Stimulated activated CD4-positive, alpha-beta T cell treated with anti-CD3 and anti-CD28 coated beads, Interleukin-15, amount 100 ng/mL, for 1 hour (primary cell): ENCODE measurements around the gene ARHGEF4.
A peak's percentile ranks its signal among the peaks of the same experiment; 100 is the strongest.

Source experiments
- DNase-seq, 2 donors: peaks; one replicate each; pipeline ENCODE4 v3.0.0-alpha.2; 2020; ENCODE audit warnings: low read depth in 1 of 2, low spot score in 1 of 2

Gene ARHGEF4, protein sequence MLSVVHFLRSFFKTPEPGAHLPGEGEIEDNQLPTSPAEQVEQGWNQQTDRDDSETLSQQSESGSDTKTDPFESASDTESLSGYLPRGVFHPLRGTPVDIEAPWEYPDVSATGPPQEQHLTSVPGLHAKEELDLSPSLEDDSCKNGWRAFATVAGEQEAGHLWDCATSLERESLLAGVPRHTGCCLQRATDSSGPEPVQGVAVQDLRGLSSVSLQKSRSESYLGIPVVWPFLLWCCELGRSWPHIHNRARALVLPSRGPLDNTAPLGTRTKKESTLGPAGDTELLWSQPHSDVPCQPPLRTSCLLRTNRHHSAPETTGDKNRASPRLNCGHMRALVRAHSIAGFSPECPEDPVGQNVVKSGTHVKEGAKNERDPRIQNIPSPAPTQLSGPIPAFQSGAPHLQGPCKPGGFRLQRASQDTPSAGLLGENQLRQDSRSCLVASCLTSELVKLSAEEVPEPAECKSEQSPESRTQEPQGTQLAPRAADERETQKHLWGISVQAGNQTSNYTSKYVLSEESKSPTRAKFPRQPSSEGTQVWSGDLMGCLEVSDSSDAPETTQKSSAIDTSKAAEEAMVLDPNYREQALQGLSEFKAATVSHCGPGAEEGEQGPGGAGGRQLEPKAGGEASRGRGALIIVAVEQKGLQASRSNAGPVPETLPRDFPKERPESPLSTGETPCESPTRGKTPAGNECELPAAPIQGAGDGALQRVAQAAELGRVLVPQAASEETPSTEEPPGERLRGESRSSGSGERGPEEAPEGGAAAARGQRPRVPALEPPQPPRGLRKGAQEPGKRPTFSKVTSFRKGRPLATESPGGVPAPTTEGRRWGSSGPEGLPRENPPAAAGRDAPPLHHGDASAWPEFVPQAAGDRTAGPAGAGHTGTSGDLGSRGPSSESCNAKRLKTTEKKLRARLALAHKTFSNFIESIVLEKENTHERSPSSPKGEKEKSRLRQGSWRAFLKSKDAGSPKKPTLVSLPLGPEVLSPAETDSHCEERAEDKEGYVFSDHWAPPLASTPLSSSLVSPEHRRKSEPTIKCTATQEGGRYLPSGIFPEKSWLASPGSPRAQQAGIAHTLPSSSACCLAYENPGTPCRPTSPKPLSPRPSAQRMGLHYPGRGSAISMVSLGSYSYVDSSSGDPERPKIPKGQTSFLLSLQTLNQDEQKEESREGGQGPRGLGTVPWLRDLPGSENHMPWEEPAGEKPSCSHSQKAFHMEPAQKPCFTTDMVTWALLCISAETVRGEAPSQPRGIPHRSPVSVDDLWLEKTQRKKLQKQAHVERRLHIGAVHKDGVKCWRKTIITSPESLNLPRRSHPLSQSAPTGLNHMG (N-terminal part only)

DNA sequence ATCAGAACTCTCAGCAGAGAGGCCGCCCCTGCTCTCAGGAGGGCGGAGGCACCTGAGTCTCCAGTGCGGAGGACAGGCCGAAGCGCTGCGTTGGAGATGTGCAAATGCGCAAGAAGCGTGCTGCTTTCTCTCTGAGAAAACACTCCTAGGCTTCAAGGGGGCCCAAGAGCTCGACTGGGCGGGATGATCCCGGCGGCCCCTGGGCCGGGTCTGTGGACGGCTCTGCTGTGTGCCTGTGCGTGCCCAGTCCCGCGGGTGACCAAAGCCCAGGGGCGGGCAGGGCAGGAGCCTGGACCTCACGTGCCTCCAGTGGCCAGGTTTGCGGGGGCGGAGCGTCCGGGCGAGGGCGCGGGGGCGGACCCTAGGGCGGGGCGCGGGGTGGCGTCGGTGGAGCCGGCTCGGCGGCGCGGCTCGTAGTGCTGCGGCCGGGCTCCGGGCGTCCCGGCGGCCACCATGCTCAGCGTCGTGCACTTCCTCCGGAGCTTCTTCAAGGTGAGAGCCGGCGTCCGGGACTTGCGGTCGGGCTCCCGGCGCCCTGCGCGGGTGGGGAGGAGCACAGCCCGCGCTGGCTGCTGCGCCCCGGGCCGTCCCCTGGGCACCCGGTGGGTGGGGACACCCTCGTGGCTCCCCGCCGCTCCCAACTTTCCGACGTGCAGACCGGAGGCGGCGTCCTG is at the start of gene ARHGEF4:
Gene ARHGEF4 (plus strand): TSS at position 414 of the 674 bp plus-strand sequence. CDS start 40 bp downstream, at position 454.
- DNase-seq, result no peak

DNA sequence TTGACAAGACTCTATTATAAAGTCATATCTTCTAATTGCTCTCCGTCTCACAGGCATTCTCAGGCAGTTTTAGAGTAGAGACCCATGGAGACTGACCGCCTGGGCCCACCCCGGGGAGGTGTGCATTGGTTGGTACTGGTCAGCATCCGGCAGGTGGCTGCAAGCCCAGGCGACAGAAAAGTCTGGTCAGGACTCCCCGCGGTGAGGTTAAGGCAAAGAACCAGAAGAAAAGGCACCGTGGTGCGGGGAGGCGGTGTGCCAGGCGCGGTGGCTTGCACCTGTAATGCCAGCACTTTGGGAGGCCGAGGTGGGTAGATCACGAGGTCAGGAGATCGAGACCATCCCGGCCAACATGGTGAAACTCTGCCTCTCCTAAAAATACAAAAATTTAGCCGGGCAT is 48.9 kb upstream of the ARHGEF4 start:
- DNase-seq, result no peak

DNA sequence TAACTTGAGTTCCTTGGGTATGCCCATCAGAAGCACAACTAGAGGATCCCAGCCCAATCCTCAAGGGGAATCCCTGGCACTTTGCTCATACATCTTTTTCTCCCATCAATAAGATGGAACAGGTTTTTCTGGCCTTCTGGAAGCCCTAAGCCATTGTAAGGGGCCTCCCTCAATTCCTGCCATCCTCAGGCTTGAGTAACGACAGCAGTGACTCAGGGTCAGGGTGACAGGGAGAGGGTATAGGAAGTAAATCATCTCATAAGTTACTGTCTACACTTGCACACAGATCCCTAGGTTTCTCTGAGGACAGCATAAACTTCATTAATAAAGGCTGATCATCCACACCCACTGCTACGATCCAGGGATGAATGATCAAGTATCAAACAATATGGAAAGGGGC is 46.4 kb upstream of the ARHGEF4 start:
- no peak for DNase-seq

DNA sequence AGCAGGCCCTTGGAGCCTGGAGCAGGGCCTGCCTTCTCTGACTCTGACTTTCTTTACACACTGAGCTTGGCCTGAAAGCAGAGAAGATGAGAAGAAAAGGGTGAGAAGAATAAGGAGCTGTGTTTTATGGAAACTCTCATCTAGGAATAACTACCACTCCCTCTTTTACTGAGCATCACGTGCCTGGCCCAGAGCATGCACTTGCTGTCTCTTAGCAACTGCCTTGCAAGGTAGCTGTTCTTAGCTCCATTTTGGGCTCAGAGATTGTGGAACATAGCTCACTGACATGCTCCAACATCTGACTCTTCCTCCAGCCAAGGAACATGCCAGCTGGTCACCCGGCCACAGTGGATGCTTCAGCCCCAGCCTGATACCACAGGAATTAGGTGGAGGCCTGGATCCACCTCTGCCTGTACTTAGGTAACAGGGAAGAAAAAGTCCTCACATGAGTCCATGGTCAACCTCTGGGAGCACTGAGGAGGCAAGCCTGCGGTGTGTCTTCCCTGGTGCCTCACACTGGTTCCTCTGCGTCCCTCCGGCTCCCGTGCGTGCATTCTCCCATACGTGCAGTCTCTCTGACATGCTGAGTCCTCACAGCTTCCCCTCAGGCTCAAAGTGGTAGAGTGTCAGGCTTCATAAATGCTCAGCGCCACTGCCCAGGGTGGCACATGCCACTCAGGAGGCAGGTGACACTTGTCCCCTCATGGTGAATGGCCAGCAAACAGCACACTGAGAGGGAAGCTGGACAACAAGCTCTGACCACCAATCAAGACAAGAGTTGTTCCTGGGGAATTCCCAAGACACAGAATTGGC is 45.7 kb upstream of the ARHGEF4 start:
- no peak for DNase-seq

DNA sequence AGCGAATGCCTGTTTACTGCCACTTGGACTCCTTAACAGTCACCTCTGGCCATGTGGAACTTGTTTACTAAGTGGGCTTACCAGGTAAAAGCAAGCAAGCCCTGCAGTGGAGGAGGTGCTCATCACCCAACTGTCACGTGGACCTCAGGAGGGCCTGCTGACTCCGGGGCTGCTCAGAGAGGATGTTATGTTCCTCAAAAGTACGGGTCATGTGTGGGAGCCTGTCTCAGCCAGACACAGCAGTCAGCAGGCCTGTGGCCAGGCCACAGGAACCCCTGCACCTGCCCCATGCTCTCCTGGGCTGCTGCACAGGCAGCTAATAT is 45.1 kb upstream of the ARHGEF4 start:
- DNase-seq, result no peak

DNA sequence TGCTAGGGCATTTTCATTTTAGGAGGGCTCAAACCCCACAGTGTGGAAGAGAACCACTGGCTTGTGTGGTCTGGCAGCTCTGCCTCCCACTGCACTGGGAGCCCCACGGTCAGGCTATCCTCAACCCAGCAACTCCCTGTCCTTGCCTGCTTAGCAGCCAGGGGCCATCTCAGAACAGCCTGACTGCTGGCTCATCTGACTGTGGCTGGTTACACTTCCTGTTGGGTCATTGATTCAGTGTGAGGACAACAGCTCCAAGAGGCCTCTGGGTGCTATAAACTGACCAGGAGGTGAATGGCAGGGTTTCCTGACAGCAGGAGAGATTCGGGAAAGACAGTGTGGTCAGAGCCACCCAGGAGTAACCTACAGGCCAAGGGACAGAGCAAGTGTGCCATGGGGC is 41.3 kb upstream of the ARHGEF4 start:
- no peak for DNase-seq

DNA sequence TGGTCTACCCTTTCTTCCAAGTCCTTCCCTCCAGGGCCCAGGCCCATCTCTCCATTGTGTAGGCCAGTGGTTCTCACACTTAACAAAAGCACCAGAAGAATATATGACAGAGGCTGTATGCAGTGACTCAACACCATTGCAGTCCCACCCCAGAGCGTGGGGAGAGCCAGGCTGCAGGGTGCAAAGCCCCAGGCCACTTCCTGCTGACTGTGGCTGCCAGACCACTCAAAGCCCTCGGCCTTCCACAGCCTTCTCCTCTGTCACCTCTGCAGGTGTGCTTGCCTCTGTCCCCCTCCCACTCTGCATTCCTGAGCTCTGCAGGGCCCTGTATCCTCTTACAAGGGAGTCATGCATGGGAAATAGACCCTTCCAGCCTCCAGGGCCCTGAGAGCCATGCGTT is 40.4 kb upstream of the ARHGEF4 start:
- no peak for DNase-seq

DNA sequence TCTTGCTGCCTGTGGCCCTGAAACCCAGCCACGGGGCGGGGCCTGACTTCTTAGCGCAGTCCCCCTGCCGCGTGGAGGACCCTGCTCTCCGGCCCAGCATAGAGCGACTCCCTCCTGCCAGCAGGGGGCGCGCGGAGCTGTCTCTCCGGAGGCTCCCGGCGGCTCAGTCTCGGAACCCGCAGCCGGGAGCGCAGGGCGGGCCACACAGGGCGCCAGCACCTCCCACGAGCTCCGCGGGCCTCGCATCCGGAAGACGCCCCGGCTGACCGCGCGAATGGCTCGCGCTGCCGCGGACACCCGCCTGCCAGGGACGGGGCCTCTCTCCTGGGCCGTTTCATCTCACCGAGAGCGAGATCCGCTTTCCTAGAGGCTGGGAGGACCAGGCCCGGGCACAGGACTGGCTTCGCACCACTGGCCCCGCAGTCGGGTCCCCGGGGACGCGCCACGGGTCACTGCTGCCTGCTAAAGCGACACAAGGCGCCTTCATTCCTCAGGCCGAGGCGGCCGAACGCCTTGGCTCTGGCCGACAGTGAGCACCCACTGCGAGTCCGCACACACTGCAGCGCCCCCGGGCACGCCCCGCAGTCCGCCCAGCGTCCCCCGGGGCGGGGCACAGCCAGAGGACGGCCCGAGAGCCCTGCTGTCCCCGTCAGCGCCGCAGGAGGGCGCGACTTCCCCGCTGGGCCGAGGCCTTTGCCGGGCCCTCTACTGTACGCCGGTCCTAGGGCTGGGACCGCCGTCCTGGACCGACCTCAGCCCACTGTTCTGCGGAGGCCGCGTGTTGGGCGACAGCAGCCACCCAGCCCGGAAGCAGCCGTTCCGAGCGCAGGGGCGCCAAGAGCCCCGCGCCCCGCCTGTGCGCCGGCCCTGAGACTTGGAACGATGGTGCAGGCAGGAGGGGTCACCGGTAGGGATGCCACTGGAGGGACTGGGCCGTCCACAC is 39.0 kb upstream of the ARHGEF4 start:
- DNase-seq, result peak; percentile 83 to 91

DNA sequence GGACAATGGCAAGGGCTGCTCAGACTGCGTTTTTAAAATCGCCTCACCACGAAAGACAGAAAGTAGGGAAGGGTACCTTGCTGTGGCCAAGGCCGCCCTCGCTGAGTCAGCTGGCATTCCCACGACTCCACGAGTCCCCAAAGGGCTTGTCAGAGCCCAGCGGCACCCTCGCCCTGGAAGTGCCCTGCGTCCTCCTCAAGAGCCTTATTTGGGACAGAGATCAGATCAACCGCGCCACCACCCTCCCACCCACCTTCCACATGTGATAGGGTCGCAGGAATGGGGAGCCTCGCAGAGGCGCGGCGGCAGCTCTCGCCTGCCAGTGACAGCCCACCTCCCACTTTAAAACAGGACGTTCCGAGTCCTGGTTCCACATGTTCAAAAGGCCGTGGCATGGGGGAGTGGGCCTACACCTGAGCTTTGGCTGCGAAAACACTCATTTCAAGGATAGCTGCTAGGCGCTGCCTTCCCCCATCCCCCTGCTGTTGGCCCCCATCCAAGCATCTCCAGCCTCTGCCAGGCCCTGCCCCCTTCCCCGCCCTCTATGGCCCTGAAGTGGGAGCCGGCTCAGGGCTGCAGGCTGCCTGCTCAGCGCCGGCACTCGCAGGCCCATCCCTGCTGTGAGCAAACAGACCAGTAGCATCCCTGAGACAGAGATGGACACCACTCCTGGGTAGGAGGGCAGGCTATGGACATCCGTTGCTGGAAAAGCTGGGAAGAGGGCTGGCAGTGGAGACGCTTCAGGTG is 38.1 kb upstream of the ARHGEF4 start:
- no peak for DNase-seq

DNA sequence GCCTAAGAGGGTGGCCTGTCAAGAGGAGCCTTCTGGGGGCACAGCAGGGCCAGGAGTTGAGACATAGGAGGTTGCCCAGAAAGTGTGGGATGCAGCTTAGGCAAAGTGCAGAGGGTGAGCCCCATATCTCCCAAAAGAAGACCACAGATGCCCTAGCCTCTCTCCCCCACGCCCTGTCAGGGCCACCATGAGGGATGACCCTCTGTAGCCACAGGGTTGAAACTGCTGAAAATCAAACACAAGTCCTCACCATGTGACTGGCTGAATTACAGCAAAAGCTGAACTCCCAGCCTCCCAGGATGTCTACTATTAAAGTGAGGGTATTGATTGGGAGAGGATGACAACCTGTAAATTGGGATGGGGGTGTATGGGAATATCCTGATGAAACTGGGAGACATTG is 37.4 kb upstream of the ARHGEF4 start:
- DNase-seq, result no peak

DNA sequence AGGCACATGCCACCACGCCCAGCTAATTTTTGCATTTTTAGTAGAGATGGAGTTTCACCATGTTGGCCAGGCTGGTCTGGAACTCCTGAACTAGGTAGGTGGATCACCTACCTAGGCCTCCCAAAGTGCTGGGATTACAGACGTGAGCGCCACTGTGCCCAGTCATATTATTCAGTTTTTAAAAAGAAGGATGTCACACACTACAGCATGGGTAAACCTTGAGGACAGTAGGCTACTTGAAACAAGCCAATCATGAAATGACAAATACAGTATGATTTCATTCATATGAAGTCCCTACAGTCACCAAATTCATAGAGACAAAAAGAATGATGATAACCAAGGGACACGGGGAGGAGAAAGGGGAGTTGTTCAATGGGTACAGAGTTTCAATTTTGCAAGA is 31.1 kb upstream of the ARHGEF4 start:
- no peak for DNase-seq

DNA sequence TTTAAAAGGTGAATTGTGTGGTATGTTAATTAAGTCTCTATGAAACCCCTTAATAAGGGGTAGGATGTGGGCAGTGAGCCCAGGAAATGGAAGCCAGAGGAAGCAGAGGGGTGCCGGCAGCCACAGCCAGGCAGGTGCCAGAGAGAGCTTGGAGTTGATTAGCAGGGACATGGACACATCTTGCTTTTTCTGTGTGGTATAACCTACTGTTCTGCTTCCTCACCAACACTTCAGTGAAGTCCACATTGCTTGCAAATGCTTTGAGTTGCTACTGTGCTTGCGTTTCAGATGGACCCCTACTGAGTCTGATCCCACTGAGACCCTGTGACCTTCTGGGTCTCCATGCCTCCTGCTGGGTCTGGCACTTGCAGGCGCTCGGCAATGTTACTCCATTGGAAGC is 30.3 kb upstream of the ARHGEF4 start:
- no peak for DNase-seq

DNA sequence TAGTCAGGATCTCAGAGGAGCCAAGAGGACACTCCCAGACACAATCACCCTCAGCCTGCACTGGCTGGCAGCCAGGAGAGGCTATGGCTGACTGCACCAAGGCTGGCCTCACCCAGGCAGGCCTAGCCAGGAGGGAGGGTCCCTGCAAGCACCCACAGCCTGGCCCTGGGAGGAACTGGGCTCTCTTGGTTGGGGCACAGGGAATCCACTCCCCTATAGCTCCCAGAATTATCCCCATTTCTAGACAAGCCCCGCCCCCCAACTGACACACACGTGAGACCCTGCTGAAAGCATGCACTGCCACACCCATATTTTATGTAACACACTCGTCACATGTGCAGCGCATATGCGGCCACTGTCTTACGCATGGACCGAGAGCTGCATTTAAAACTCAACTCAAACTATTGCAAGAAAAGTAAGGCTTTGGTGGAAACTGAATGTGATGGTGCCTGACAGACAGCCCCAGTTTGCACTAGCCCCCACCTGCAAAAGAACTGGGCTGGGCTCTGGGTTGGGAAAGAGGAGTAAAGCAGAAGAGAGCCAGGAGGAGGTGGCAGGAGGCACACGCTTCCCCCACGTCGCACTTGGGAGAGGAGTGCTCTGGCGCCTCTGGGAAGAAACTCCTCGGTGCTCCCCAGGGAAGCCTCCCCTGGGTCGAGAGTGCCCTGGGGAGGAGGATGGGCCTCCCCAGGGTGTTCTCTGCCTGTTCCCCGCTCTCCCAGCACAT is 28.9 kb upstream of the ARHGEF4 start:
- no peak for DNase-seq

DNA sequence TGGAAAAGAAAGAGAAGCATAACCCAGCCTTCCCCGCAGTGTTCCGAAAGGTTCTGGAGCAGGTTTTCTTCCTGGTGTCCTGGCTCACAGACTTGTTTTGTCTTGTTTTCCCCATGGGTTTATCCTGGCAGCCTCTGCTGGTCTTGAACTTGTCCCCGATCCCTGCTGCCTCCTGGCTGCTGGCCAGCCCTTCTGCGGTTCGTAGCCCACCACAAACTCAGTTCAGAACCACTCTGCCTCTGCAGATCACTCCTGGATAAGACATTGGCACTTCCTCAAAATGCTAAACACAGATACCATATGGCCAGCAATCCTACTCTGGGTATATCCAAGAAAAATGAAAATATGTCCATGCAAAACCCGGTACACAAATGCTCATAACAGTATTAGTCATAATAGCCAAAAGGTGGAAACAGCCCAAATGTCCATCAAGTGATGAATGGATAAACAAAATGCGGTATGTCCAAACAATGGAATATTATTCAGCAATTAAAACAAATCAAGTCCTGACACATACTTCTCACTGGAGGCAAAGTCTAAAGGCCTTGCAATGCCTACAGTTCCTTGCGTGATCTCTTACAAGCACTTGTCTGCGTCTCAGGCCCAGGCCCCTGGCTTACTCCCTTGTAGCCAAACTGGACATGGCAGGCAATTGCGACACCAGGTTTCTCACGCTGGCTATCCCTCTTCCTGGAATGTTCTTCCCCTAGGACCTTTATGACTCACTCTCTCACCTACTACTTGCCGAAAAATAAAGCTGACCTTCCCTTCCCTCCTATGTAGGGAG is 28.0 kb upstream of the ARHGEF4 start:
- DNase-seq, result no peak

DNA sequence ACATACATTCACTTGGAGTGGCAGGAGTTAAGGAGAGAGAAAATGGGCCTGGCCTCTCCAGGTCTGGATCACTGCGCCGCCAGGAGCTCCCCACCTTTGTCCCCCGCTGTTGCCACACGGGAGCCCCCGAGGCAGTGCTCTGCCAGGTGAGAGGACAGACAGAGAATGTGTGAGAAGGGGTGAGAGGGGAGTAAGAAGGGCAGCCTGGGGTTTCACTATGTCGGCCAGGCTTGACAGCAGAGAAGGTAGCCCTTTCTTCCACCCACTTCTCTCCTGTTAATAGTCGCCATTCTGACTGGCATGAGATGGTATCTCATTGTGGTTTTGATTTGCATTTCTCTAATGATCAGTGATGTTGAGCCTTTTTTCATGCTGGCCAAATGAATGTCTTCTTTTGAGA is 26.2 kb upstream of the ARHGEF4 start:
- no peak for DNase-seq

DNA sequence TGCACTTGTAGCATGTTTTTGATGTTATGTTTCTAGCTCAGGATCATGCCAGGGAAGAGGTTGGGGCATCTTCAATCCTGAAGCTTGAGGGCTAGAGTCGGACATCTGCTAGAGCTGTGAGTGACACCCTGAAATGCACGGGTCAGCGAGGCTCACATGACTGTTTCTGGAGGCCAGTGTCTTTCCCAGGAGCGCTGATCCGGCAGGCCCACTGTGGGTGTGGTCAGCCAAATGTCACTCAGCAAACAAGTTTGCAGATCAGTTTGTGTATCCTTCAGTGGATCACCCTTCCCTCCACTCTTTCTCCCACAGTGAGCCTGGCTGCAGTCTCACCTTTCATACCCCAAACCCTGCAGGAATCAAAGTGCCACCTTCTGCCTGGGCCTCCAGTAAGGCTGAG is 23.0 kb upstream of the ARHGEF4 start:
- no peak for DNase-seq
